DMS79 treated with DMSO at 0.1 percent for 48 hours (cell line): ENCODE results near the gene CACNA1D.

Experiments
- DNase-seq: peaks from one replicate; lab custom pipeline; 2025; lab: John Stamatoyannopoulos, UW

The CACNA1D gene

DNA sequence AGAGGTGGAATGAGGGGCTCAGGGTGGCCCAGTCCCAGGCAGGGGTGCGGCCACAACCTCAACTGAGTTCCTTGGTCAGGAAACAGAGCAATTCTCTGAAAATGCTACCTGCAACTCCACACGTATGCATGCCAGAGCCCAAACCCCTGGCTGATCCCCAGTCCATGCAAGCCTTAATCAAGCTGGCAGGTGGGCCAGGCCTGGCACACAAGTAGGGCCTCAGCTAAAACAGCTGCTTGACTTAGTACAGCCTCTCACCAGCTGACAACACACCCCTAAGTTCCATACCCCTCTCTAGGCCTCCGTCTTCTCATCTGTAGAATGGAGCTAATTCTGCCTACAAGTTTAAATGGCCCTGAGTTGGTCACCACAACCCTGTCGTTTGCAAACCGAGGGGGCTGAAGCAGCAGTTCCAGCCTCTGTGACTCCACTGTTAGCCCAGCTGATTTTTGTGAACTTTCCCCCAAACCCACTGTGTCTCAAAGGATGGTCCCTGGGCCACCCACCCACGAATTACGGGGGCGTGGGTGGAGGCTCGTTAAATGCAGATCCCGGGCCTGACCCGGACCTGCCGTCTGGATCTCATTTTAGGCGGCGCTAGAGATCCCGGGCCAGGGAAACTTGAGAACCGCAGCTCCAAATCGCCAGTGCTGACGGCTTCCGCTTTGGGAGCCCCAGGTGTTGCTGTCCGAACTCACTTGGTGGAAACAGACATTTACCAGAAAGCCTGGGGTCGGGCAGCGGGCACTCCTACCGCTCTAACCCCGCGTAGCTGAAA lies 350.9 kb downstream of the CACNA1D start:
- peak; percentile 18 for DNase-seq

- DNase-seq: no peak
Observed at GRCh38 chr3:53845881-53846133, 351.4 kb downstream of the CACNA1D start.

GRCh38 chr3:53846134-53846850 lies 351.9 kb downstream of the CACNA1D start, which contains the start of the genes CHDH and IL17RB:
Gene CHDH (minus strand): TSS chr3:53846419. CDS start chr3:53824008, 22,411 bp downstream.
Gene IL17RB (plus strand): TSS chr3:53846568. CDS start chr3:53846589, 21 bp downstream.
- peak; percentile 25 for DNase-seq

DNA sequence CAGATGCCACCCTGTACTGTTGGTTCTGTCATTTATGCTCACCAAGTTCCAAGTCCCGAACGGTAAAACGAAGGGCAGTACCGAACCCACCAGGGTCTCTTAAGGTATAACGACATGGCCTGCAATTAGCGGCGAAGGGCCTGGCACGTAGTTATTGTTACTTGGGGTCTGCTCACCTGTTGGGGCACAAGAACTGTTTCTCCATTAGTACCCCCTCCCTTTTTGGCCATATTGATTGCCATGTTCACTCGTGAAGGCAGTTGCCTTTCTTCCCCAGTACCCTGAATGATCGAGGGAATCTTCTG lies 352.4 kb downstream of the CACNA1D start:
- no peak for DNase-seq

DNA sequence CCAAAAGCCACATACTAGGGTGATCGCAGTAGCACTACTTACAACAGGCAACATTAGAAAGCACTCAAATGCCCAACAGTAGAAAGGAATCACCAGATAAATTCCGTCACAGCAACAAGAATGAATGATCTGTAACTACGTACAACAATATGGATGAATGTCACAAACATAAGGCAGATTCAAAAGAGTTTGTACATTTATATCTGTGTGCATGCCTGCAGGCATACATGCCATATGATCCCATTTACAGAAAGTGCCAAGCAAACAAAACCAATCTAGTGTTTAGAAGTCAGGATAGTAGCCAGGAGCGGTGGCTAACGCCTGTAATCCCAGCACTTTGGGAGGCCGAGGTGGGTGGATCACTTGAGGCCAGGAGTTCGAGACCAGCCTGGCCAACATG lies 355.5 kb downstream of the CACNA1D start:
- no peak for DNase-seq

GRCh38 chr3:53850895-53851294 lies 356.5 kb downstream of the CACNA1D start:
- no peak for DNase-seq

GRCh38 chr3:53856964-53857363 lies 362.6 kb downstream of the CACNA1D start:
- no peak for DNase-seq

GRCh38 chr3:53858096-53858741 lies 363.8 kb downstream of the CACNA1D start:
- no peak for DNase-seq

- no peak for DNase-seq
Observed at GRCh38 chr3:53859178-53859577, 364.8 kb downstream of the CACNA1D start.

DNA sequence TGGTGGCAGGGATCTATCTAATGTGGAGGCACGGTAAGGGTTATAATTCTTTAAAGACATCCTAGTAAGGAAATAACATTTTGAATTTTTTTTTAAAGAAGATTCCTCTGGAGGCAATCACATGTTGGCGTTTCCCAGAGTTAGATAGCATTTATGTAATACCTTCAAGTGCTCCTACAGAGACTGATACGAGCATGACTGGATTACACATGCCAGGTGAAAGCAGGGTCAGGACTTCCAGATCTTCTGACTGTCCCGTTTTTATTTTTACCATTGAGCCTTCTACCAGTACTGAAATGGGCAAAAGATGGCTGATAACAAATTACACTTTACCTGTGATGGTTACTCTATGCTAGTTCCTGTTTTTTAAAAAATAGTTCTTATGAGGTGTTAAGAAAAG lies 365.8 kb downstream of the CACNA1D start:
- DNase-seq: no peak

- DNase-seq: no peak
Observed at GRCh38 chr3:53862241-53862640, 367.8 kb downstream of the CACNA1D start.

DNA sequence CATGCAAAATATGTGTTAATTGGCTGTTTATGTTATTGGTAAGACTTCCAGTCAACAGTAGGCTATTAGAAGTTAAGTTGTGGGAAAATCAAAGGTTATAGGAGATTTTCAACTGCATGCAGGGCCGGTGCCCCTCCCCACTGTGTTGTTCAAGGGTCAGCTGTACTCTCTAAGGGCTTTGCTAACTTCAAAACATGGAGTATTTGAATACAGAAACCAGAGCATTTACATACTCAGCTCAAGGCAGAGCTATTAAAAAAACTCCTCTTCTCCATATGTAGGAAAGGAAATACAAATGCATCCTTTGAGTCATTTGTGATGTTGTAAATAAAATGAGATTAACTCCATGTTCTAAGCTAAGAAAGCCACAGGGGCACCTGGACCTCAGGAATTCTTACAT lies 368.7 kb downstream of the CACNA1D start:
- DNase-seq: no peak
